Central memory CD8-positive, alpha-beta T cell (primary cell): ENCODE measurements around the gene BZW1.

Experiments used
- ATAC-seq: fragments of 150-1000 bp; cut with Tn5 transposase; replicated peaks from 2 replicates; pipeline ENCODE4 v1.10.0; 2022; ENCODE audit warnings: mild to moderate bottlenecking, moderate FRiP score, moderate number of reproducible peaks; ENCODE audit not compliant: poor library complexity, severe bottlenecking; ENCODE audit errors: extremely low read depth
- DNase-seq, 2 donors: peaks; one replicate each; pipeline ENCODE4 v3.0.0; 2021; ENCODE audit warnings: low spot score in 2 of 2
- H3K27ac Mint-ChIP-seq: one replicate; pipeline ENCODE4 v1.8.0; 2022; ENCODE audit warnings: low read depth, mild to moderate bottlenecking, moderate library complexity, mixed read lengths
- H3K27me3 Mint-ChIP-seq: one replicate; pipeline ENCODE4 v1.8.0; 2022; ENCODE audit warnings: mixed read lengths
- H3K36me3 Mint-ChIP-seq: one replicate; pipeline ENCODE4 v1.8.0; 2022; ENCODE audit warnings: mild to moderate bottlenecking, moderate library complexity, mixed read lengths; ENCODE audit not compliant: insufficient read depth
- H3K4me1 Mint-ChIP-seq: one replicate; pipeline ENCODE4 v1.8.0; 2022; ENCODE audit warnings: mixed read lengths
- H3K4me3 Mint-ChIP-seq: one replicate; pipeline ENCODE4 v1.8.0; 2022; ENCODE audit warnings: mild to moderate bottlenecking, moderate library complexity, mixed read lengths
- H3K9me3 Mint-ChIP-seq: one replicate; pipeline ENCODE4 v1.8.0; 2022; ENCODE audit warnings: mixed read lengths

BZW1 gene

DNA sequence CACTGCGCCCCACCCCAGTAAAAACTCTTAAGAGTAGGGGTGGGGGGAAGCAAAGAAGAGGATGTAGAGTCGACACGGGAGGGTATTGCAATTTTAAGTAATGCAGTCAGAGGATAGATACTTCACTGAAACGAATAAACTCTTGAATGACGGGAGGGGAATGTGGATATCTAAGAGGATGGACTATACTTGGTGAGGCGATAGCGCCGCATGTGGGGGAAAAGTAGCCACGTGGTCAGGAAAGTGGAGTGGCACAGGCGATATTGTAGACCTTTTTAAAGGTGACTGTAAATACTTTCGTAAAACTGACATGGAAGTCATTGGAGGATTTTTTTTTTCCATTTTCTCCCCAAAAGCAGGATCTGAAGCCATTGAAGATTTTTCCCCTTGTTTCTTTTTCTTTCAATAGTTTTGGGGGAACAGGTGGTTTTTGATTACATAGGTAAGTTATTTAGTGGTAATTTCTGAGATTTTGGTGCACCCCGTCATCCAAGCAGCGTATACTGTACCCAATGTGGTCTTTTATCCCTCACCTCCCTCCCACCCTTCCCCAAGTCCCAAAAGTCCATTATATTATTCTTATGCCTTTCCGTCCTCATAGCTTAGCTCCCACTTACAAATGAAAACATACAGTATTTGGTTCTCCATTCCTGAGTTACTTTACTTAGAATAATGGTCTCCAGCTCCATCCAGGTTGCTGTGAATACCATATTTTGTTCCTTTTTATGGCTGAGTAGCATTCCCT is 39.0 kb downstream of the BZW1 start:
- Mint-ChIP-seq H3K4me1 (peaks cover 15% of the 10 kb centered on the region), H3K27me3 (no peaks in the 10 kb centered on the region), H3K36me3 (peaks cover 59% of the 10 kb centered on the region), H3K9me3 (no peaks in the 10 kb centered on the region), H3K27ac (peak overlapping the region; percentile 64), H3K4me3 (no peak overlapping the region)
- ATAC-seq (no peak), DNase-seq (no peak)

DNA sequence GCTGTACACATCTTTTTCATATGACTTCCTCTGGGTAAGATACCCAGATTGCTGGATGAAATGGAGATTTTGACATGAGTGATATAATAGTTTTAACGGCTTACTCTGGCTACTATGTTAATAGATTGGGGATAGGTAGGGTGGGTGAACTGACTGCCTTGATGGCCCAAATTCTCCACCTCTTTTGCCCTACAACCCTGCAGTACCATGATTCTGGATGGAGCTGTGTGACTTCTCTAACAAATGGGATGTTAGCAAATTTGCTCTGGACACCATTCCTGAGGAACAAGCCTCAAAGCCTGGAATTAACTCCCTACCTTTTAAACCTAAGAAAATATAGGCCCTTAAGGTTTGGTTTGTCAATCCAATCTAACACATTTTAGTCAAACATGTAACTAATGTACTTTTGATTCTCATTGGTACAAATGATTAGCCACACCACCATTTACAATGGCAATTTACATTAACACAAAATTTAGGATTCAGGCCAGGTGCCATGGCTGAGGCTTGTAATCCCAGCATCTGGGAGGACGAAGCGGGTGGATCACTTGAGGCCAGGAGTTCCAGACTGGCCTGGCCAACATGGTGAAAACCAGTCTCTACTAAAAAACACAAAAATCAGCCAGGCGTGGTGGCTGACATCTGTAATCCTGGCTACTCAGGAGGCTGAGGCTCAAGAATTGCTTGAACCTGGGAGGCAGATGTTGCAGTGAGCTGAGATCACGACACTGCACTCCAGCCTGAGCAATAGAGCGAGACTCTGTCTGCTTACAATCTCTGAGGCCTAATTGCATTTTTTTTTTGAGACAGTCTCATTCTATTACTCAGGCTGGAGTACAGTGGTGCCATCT is 39.9 kb downstream of the BZW1 start:
- peak overlapping the region; percentile 64 for H3K27ac Mint-ChIP-seq
- ATAC-seq = no peak

DNA sequence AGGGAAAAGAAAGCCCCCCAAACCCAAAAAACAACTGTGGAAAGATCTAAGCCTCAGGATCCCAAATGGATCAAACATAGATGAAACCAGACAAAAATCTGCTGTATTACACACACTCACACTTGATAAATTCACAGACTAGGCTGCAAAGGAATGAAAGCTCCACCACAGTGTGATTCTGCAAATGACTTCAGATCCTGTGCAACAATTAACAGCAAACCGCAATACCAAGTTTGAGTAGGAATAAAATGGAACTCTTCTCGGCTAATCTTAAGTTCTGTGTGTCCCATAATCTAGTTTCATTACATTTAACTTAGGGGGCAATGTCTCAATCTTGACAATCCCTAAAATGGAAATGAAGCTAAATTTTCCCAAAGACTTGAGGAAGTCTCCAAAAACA is 40.9 kb downstream of the BZW1 start:
- Mint-ChIP-seq H3K4me3 (no peak overlapping the region), H3K27ac (peak overlapping the region; percentile 64), H3K9me3 (no peaks in the 10 kb centered on the region), H3K4me1 (peaks cover 30% of the 10 kb centered on the region), H3K27me3 (no peaks in the 10 kb centered on the region), H3K36me3 (peaks cover 75% of the 10 kb centered on the region)
- DNase-seq (no peak), ATAC-seq (no peak)

More for the DNA sequence above, 39.9 kb downstream of the BZW1 start:
- Mint-ChIP-seq H3K9me3 (no peaks in the 10 kb centered on the region), H3K36me3 (peaks cover 65% of the 10 kb centered on the region), H3K4me3 (no peak overlapping the region), H3K4me1 (peaks cover 20% of the 10 kb centered on the region), H3K27me3 (no peaks in the 10 kb centered on the region)
- DNase-seq = no peak

DNA sequence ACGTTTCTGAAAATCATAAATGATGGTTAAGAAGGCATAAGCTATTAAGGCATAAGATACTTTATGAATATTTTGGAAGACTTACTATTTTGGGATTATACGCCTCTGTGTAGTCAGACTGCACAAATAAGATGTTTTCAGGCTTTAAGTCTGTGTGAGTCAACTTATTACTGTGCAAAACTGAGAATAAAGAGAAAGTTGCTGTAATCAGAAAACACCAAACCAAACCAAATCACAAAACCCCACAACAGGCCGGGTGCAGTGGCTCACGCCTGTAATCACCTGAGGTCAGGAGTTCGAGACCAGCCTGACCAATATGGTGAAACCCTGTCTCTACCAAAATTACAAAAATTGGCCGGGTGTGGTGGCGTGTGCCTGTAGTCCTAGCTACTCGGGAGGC is 45.1 kb downstream of the BZW1 start:
- Mint-ChIP-seq H3K27ac (peak overlapping the region; percentile 87), H3K36me3 (peaks cover 95% of the 10 kb centered on the region)

DNA sequence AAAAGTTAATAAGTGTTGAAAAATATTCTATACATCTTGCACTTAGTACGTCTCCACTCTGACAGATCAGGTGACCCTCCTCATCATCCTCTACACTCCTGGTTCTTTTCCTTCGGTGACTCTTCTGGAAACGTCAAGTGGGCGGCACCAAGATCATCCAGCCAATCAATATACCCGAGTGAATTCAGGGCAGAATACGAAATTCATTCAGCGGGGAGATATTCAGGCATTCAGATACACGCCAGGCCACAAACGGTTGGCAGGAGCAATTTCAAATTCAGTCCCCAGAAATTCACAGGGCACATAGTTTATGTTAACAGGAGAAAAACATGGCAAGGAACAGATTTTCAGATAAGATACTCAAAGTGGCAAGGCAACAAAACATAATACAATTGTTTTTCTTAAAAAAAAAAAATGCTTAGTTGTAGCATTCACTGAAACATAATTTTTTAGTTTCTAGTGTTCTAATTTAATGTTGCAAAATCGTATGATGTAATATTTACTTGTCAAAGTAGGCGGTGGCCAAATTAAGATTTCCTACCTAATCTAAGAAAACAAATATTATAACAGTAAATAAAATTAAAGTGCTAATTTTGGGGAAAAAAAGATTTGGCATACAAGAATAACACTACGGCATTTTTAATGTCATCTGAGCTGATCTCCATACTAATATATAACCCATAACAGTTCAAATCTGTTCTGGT is 48.5 kb downstream of the BZW1 start:
- H3K36me3 Mint-ChIP-seq = peaks cover 93% of the 10 kb centered on the region
- peaks cover 76% of the 10 kb centered on the region for H3K4me1 Mint-ChIP-seq
- peak overlapping the region; percentile 88 for H3K27ac Mint-ChIP-seq
- DNase-seq (no peak), ATAC-seq (no peak)
- no peaks in the 10 kb centered on the region for H3K9me3 Mint-ChIP-seq
- H3K27me3 Mint-ChIP-seq = no peaks in the 10 kb centered on the region
- H3K4me3 Mint-ChIP-seq = peak overlapping the region; percentile 89

More for the DNA sequence above, 45.1 kb downstream of the BZW1 start:
- ATAC-seq (no peak), DNase-seq (no peak)
- H3K4me3 Mint-ChIP-seq = no peak overlapping the region
- no peaks in the 10 kb centered on the region for H3K27me3 Mint-ChIP-seq
- no peaks in the 10 kb centered on the region for H3K9me3 Mint-ChIP-seq
- peaks cover 55% of the 10 kb centered on the region for H3K4me1 Mint-ChIP-seq

DNA sequence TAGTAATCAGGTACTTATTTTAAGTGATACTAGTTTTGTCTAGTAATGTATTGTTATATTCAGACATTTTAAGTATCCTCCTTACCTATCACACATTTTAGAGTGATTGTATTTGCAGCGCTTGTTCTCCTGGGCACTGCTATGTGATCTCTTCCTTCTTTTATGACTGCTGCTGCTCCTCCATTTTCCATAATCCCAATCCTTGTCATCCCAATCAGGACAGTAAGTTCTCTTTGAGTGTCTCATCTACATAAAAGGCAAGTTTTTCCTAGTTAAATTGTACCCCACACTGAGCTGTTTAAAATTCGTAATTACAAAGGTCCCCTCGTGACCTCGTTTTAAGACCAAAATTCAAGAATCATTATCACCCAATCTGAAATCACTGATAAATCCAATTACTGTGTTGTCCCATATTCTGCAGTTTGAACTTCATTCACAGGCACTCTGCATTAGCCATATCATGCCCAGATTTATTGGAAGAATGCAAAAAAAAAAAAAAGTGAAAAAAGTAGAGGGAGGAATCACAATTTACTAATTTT is 50.0 kb downstream of the BZW1 start:
- H3K9me3 Mint-ChIP-seq = no peaks in the 10 kb centered on the region
- DNase-seq = no peak
- no peak for ATAC-seq
- peak overlapping the region; percentile 100 for H3K27ac Mint-ChIP-seq
- peaks cover 83% of the 10 kb centered on the region for H3K36me3 Mint-ChIP-seq
- peaks cover 72% of the 10 kb centered on the region for H3K4me1 Mint-ChIP-seq
- no peaks in the 10 kb centered on the region for H3K27me3 Mint-ChIP-seq
- peak overlapping the region; percentile 89 for H3K4me3 Mint-ChIP-seq

DNA sequence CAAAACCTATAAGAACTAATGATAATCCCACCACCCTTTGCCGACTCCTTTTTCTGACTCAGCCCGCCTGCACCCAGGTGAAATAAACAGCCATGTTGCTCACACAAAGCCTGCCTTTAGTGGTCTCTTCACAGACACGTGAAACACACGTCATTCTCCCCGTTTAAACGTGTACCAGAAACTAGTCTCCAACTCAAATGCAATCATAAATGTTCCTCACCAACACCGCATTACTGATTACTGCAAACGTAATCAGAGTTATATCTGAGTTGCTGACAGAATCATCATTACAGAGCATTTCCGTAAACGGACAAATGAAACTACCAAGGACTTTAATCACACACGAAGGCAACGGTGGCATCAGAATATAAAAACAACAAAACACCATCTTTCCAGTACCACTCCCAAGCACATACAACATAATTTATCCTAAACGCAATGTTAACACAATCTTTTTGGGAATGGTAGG is 50.9 kb downstream of the BZW1 start:
- Mint-ChIP-seq H3K36me3 (peaks cover 74% of the 10 kb centered on the region), H3K9me3 (no peaks in the 10 kb centered on the region), H3K4me3 (peak overlapping the region; percentile 89), H3K27me3 (no peaks in the 10 kb centered on the region), H3K4me1 (peaks cover 63% of the 10 kb centered on the region), H3K27ac (peak overlapping the region; percentile 100)
- DNase-seq = peak; percentile 29 to 69
- ATAC-seq = peak; percentile 55

DNA sequence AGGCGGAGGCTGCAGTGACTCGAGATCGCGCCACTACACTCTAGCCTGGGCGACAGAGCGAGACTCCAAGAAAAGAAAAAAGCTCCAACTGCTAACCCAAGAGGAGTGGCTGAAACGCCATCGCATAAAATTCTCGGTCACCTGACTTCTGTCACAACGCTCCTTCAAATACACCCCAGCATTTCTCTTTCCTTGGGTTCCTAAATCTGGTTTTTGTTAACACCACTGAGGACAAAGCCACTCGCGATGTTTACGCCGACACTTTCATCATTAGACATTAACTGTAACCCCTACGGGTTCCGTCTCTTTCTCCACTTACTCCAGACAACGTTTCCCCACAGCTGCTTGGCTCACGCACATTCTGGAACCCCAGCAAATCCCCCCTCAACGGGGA is 52.1 kb downstream of the BZW1 start:
- Mint-ChIP-seq H3K36me3 (peaks cover 62% of the 10 kb centered on the region), H3K4me1 (peaks cover 55% of the 10 kb centered on the region), H3K27me3 (no peaks in the 10 kb centered on the region), H3K4me3 (peak overlapping the region; percentile 89), H3K27ac (peak overlapping the region; percentile 100), H3K9me3 (no peaks in the 10 kb centered on the region)
- ATAC-seq (no peak), DNase-seq (no peak)

DNA sequence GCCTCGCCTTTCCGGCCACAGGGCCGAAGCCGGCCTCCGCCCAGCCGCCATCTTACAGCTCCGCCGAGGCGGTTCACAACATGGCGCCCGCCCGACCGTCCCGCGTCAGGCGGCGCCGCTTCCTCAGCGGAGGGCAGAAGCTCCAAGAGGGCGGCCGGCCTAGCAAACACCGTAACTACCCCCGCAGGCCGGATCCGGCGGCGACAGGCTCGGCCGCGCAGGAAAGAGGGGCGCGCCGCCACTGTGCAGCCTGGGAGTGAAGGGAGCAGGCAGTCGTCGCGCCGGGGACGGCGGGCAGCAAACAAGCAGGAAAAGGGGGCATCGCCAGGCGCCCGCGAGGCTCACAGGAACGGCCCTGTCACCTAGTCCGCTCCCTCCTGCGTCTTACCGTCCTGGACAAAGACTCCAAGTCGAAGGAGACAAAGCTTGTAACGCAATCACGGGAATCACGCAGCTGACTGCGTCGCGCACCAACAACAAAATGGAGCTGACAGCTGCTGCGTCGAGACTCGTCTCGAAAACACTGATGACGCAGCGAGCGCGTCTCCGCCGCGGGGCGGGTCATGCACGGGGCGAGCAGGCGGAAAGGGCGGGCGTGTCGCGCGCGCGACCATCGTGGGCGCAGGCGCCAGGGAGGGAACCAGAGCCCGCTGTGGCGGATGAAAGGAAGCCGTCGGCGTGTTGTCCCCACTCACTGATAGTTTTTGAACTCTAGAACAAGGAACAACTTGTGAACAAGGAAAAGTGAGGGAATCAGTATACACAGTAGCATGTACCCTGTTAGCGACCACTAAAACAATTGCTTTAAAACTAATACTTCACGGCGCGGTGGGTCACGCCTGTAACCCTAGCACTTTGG is 52.7 kb downstream of the BZW1 start, which contains the start of gene CLK1:
Gene CLK1 (minus strand): TSS at position 483 of the 859 bp plus-strand sequence. CDS start 2,796 bp downstream, outside the sequence.
- Mint-ChIP-seq H3K27ac (peak within 1 kb of the TSS; percentile 100), H3K36me3 (peaks cover 59% of the 10 kb centered on the region), H3K4me1 (peaks cover 55% of the 10 kb centered on the region), H3K9me3 (no peaks in the 10 kb centered on the region), H3K27me3 (no peaks in the 10 kb centered on the region), H3K4me3 (peak within 1 kb of the TSS; percentile 89)
- ATAC-seq (peak; percentile 80), DNase-seq (peak; percentile 85 to 94)

DNA sequence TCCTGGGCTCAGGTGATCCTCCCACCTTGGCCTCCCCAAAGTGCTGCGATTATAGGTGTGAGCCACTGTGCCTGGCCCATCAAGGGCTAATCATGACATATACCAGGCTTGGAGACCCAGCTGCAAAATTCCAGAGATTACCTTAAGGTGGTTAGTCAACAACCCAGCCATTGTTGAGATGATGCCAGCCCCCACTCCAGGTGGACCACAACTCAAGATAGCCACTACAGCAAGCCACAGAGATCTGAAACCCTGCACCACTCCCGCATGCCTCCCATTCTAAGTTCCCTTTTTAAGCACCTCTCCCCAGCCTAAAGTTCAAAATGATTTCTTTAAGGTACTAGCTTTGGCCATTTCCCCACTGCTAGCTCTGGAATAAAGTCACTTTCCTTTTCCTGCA is 57.3 kb downstream of the BZW1 start:
- H3K27ac Mint-ChIP-seq = peak overlapping the region; percentile 12
- no peaks in the 10 kb centered on the region for H3K9me3 Mint-ChIP-seq
- DNase-seq (no peak), ATAC-seq (no peak)
- H3K4me3 Mint-ChIP-seq = no peak overlapping the region
- H3K36me3 Mint-ChIP-seq = peaks cover 35% of the 10 kb centered on the region
- no peaks in the 10 kb centered on the region for H3K27me3 Mint-ChIP-seq
- H3K4me1 Mint-ChIP-seq = peaks cover 23% of the 10 kb centered on the region

DNA sequence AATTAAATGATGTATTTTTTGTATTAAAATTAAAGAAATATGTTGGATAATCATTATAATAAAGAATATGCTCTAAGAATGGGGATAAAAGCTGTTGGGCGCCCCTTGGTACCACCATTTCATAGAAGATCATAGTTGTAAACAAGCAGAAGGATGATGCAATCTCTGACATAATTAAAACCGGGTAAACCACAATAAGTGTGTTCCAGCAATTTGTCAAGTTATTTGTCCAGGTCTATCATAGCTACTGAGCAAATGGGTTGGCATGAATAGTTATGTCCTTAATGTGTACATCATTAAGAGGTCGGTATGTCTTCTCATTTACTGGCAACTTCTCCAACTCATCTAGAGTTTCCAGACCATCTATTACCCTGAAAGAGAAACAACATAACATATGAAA is 59.4 kb downstream of the BZW1 start:
- ATAC-seq (no peak), DNase-seq (no peak)
- Mint-ChIP-seq H3K4me1 (peaks cover 10% of the 10 kb centered on the region), H3K4me3 (no peak overlapping the region), H3K9me3 (no peaks in the 10 kb centered on the region), H3K36me3 (peaks cover 40% of the 10 kb centered on the region), H3K27ac (no peak overlapping the region), H3K27me3 (no peaks in the 10 kb centered on the region)
